OCI-LY3 (cell line): ENCODE results near the gene PIGT.

Source experiments
- H2AFZ ChIP-seq: fragments of 200-600, 300-600 bp; shearing (Covaris generic); 2 replicates; pipeline ENCODE4 v1.6.0; 2014; ENCODE audit warnings: antibody characterized with exemption, low read depth, low read length
- H3K27ac ChIP-seq: fragments of 200-600, 300-600 bp; sonication (generic); 2 replicates; pipeline ENCODE4 v1.5.1; 2014; ENCODE audit warnings: mild to moderate bottlenecking, low read length, moderate library complexity, mixed read lengths
- H3K27me3 ChIP-seq: fragments of 200-600, 300-600 bp; sonication (generic); 2 replicates; pipeline ENCODE4 v1.6.1; 2014; ENCODE audit warnings: low read depth, low read length, mixed read lengths
- H3K36me3 ChIP-seq: fragments of 200-600, 300-600 bp; sonication (generic); replicated peaks from 2 replicates; pipeline ENCODE3; 2014; ENCODE audit warnings: low read depth, low read length, mixed read lengths
- H3K4me1 ChIP-seq: fragments of 300-600, 200-600 bp; sonication (generic); 2 replicates; pipeline ENCODE4 v1.6.1; 2014; ENCODE audit warnings: low read length, mixed read lengths
- H3K4me2 ChIP-seq: fragments of 200-600, 300-600 bp; sonication (generic); 2 replicates; pipeline ENCODE4 v1.6.1; 2014; ENCODE audit warnings: low read length, mixed read lengths
- H3K4me3 ChIP-seq: fragments of 300-600, 200-600 bp; sonication (generic); 2 replicates; pipeline ENCODE4 v1.5.1; 2014; ENCODE audit warnings: antibody characterized with exemption, mild to moderate bottlenecking, low read length, moderate library complexity
- H3K79me2 ChIP-seq: fragments of 300-600, 200-600 bp; shearing (Covaris generic); 2 replicates; pipeline ENCODE4 v1.6.1; 2014; ENCODE audit warnings: mild to moderate bottlenecking, low read length, mixed read lengths
- H3K9ac ChIP-seq: fragments of 300-600, 200-600 bp; shearing (Covaris generic); 2 replicates; pipeline ENCODE4 v1.6.0; 2014; ENCODE audit warnings: mild to moderate bottlenecking, low read length, moderate library complexity
- H3K9me3 ChIP-seq: fragments of 200-600, 300-600 bp; shearing (Covaris generic); 2 replicates; pipeline ENCODE4 v1.6.1; 2014; ENCODE audit warnings: low read length, mixed read lengths; ENCODE audit not compliant: insufficient read depth
- H4K20me1 ChIP-seq: fragments of 200-600, 300-600 bp; sonication (generic); 2 replicates; pipeline ENCODE4 v1.6.1; 2016; ENCODE audit warnings: low read length, mixed read lengths; ENCODE audit not compliant: insufficient read depth
- EZH2phosphoT487 ChIP-seq: fragments of 200-600 bp; shearing (Covaris generic); IDR thresholded peaks from 2 replicates; pipeline ENCODE4 v1.6.1; 2018; ENCODE audit warnings: antibody characterized with exemption, mixed run types, low read depth
- TF ChIP-seq, protein P1 (sequence below): fragments of 200-600, 300-600 bp; sonication (generic); IDR thresholded peaks from 2 replicates; pipeline ENCODE4 v1.5.1; 2014; ENCODE audit warnings: antibody characterized with exemption, low read length, low read depth

The PIGT gene

DNA sequence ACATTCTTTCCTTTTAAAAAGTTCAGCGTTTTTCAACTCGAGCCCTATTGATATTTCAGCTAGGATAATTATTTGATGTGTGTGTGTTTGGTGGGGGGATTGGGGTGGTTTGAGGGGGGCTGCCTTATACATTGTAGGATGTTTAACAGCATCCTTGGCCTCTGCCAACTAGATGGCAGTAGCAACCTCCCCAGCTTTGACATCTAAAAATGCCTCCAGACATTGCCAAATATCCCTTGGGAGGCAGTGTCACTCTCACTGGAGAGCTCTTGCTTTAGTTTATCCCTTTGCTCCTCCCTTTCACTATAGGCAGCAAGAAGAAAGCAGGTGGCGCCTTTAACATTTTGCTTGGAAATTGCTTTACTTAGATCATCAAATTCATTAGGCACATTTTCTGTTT is 23.2 kb upstream of the PIGT start:
- Histone ChIP-seq H3K4me3 (no peak overlapping the region), H3K79me2 (no peaks in the 10 kb centered on the region), H3K9me3 (no peaks in the 10 kb centered on the region), H4K20me1 (no peaks in the 10 kb centered on the region), H3K36me3 (no peaks in the 10 kb centered on the region), H3K27me3 (no peaks in the 10 kb centered on the region), H3K4me1 (no peaks in the 10 kb centered on the region; the same call in 1 of the 2 replicates), H3K27ac (no peak overlapping the region), H3K4me2 (no peak overlapping the region), H3K9ac (no peak overlapping the region), H2AFZ (no peak overlapping the region)
- no peak for TF ChIP-seq EZH2phosphoT487
- TF ChIP-seq, protein P1, sequence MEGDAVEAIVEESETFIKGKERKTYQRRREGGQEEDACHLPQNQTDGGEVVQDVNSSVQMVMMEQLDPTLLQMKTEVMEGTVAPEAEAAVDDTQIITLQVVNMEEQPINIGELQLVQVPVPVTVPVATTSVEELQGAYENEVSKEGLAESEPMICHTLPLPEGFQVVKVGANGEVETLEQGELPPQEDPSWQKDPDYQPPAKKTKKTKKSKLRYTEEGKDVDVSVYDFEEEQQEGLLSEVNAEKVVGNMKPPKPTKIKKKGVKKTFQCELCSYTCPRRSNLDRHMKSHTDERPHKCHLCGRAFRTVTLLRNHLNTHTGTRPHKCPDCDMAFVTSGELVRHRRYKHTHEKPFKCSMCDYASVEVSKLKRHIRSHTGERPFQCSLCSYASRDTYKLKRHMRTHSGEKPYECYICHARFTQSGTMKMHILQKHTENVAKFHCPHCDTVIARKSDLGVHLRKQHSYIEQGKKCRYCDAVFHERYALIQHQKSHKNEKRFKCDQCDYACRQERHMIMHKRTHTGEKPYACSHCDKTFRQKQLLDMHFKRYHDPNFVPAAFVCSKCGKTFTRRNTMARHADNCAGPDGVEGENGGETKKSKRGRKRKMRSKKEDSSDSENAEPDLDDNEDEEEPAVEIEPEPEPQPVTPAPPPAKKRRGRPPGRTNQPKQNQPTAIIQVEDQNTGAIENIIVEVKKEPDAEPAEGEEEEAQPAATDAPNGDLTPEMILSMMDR: peak; percentile 10; the same call in 1 of the 2 replicates

DNA sequence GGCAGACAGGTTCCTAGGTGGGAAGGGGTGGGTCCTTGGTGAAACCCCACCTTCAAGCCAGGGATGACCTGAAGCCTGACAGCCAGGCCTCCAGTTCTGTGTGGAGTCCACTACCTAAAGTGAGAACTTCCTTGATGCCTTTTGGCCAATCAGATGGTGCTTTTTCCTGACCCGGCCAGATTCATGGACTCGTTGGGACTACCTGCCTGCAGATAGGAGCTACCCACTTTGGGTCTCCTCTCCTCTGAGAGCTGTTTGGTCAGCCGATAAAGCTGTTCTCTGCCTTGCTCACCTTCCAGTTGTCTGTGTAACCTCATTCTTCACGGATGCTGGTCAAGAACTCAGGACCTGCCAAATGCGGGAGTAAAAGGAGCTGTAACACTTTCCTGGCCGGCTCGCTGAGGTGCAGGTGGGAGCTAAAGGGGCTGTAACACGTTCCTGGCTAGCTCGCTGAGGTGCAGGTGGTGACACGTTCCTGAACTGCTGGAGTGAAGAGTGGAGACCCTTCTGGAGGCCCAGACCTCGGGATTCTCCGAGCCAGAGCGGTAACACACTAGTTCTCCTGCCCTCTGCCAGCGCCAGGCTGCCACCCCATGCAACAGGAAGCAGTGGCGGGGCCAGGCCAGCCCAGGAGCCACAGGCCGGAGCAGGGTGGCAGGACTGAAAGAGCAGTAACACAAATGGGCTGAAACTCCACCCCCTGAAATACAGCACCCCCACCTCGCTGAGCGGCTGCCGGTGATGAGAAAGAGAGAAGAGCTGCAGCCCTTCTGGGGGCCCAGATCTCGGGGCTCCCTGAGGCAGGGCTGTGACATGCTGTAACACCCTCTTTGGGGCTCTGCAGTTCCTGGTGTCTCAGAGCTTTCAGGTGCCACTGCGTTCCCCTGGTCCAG is 21.5 kb upstream of the PIGT start:
- no peaks in the 10 kb centered on the region for H3K36me3 ChIP-seq
- no peak overlapping the region for H3K4me2 ChIP-seq
- H3K9ac ChIP-seq: no peak overlapping the region
- H3K4me3 ChIP-seq: no peak overlapping the region
- H4K20me1 ChIP-seq: no peaks in the 10 kb centered on the region
- H3K9me3 ChIP-seq: no peaks in the 10 kb centered on the region
- no peak overlapping the region for H2AFZ ChIP-seq
- no peaks in the 10 kb centered on the region for H3K27me3 ChIP-seq
- no peak for TF ChIP-seq EZH2phosphoT487
- TF ChIP-seq, protein P1: no peak
- H3K4me1 ChIP-seq: no peaks in the 10 kb centered on the region; the same call in 1 of the 2 replicates
- no peaks in the 10 kb centered on the region for H3K79me2 ChIP-seq
- no peak overlapping the region for H3K27ac ChIP-seq

DNA sequence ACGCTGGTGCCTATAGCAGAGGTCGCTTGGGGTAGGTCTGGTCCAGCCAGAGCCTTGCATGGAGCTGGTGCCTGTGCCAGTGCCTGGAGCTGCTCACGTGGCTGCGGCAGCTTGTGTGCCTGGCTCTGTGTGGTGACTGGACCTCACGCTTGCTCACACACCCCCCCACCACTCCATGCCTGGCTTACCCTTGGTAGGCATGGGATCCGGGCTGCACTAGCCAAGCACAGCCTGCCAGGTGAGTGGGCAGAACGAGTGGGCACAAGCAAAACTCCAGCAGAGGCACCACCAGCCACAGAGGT is 20.9 kb upstream of the PIGT start:
- Histone ChIP-seq H4K20me1 (no peaks in the 10 kb centered on the region), H3K79me2 (no peaks in the 10 kb centered on the region), H3K9me3 (peaks cover 5% of the 10 kb centered on the region), H3K9ac (no peak overlapping the region), H3K36me3 (no peaks in the 10 kb centered on the region), H3K4me1 (no peaks in the 10 kb centered on the region; the same call in 1 of the 2 replicates), H2AFZ (no peak overlapping the region), H3K4me2 (no peak overlapping the region), H3K27me3 (no peaks in the 10 kb centered on the region), H3K4me3 (no peak overlapping the region), H3K27ac (no peak overlapping the region)
- TF ChIP-seq, protein P1: no peak
- no peak for TF ChIP-seq EZH2phosphoT487

DNA sequence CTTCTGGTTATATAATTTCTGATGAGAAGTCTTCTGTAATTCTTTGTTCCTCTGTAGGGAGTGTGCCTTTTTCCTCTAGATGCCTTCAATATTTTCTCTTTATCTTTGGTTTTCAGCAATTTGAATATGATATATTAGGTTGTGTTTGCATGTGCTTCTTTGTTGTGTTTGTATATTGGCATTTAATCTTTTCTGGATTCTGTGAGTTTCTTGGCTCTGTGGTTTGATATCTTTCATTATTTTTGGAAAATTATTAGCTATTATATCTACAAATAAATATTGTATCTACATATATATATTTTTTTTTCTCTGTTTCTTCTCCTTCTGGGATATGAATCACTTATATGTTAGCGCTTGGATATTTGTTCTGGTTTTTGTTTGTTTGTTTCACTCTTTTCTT is 16.9 kb upstream of the PIGT start:
- H3K4me1 ChIP-seq: no peaks in the 10 kb centered on the region
- no peaks in the 10 kb centered on the region for H4K20me1 ChIP-seq

More for the DNA sequence above, 16.9 kb upstream of the PIGT start:
- Histone ChIP-seq H3K9me3 (peaks cover 23% of the 10 kb centered on the region), H3K27ac (no peak overlapping the region), H3K9ac (no peak overlapping the region), H3K36me3 (peaks cover 12% of the 10 kb centered on the region), H3K4me2 (no peak overlapping the region), H2AFZ (no peak overlapping the region), H3K4me3 (no peak overlapping the region), H3K27me3 (no peaks in the 10 kb centered on the region), H3K79me2 (no peaks in the 10 kb centered on the region)
- TF ChIP-seq EZH2phosphoT487: no peak
